Suprapubic skin (tissue), 4 donors: ENCODE results near the gene SLC36A4. TPM values are rescaled to one million over a fixed set of nuclear protein-coding genes. Genes with fewer than 3 reads are reported as not detected.

Source experiments
- DNase-seq, 2 donors: peaks; one replicate each; pipeline ENCODE4 v3.0.0-alpha.2; 2019; ENCODE audit warnings: low spot score in 2 of 2
- H3K27ac ChIP-seq: fragments of 200-600 bp; sonication (generic); one replicate; pipeline ENCODE4 v1.5.1; 2019
- H3K27me3 ChIP-seq: fragments of 200-600 bp; sonication (generic); one replicate; pipeline ENCODE4 v1.5.1; 2019
- H3K36me3 ChIP-seq: fragments of 200-600 bp; sonication (generic); one replicate; pipeline ENCODE4 v1.5.1; 2019
- H3K4me1 ChIP-seq: fragments of 200-600 bp; sonication (generic); one replicate; pipeline ENCODE4 v1.5.1; 2019
- H3K4me3 ChIP-seq: fragments of 200-600 bp; sonication (generic); one replicate; pipeline ENCODE4 v1.5.1; 2019; ENCODE audit warnings: mild to moderate bottlenecking
- H3K9me3 ChIP-seq: fragments of 200-600 bp; sonication (generic); one replicate; pipeline ENCODE4 v1.5.1; 2019
- CTCF ChIP-seq, 2 donors: fragments of 200-600 bp in 1 of 2; fragments of 450-650 bp in 1 of 2; sonication (generic) in 1 of 2; IDR thresholded peaks; one replicate each; pipeline ENCODE4 v1.5.1; 2016 to 2019; ENCODE audit warnings: antibody characterized with exemption in 2 of 2, mild to moderate bottlenecking in 1 of 2, moderate library complexity in 1 of 2
- EP300 ChIP-seq: sonication (generic); formaldehyde crosslinking; IDR thresholded peaks from one replicate; pipeline ENCODE4 v1.6.1; 2017; ENCODE audit warnings: antibody characterized with exemption
- POLR2A ChIP-seq, 2 donors: fragments of 450-650 bp; IDR thresholded peaks; one replicate each; pipeline ENCODE4 v1.6.1; 2017; ENCODE audit warnings: antibody characterized with exemption in 2 of 2, mild to moderate bottlenecking in 2 of 2, moderate library complexity in 2 of 2
- POLR2AphosphoS5 ChIP-seq, 3 donors: sonication (generic); formaldehyde crosslinking; IDR thresholded peaks; one replicate each; pipeline ENCODE4 v1.6.1; 2017; ENCODE audit warnings: antibody characterized with exemption in 3 of 3
- WGBS: methylation state at CpG from one replicate; pipeline ENCODE4 v1.1.5; 2018; 5-methylcytosine and 5-hydroxymethylcytosine counted together
- total RNA-seq, 4 donors: library from RNA; depleted of rRNA; stranded (reverse); fragments of >200 nt; gene quantifications; one replicate each; pipeline ENCODE4 v1.1.0, GENCODE V29; 2016

SLC36A4 gene
- total RNA-seq, 4 donors from 2014 or later: 7.2 to 16.3 (median 8.9) TPM

GRCh38 chr11:93169950-93170561 is 27.7 kb downstream of the SLC36A4 start:
- WGBS: 57% methylated on average over 2 of the region's 2 CpGs
- TF ChIP-seq EP300 (no peak), CTCF (IDR thresholded peaks at IDR 0.05) (no peak), POLR2AphosphoS5 (IDR thresholded peaks at IDR 0.05) (no peak), POLR2A (IDR thresholded peaks at IDR 0.05) (no peak)
- Histone ChIP-seq H3K27me3 (no peaks in the 10 kb centered on the region), H3K36me3 (peaks cover 3% of the 10 kb centered on the region), H3K4me1 (no peaks in the 10 kb centered on the region), H3K4me3 (no peak overlapping the region), H3K27ac (no peak overlapping the region), H3K9me3 (no peaks in the 10 kb centered on the region)
- no peak for DNase-seq

DNA sequence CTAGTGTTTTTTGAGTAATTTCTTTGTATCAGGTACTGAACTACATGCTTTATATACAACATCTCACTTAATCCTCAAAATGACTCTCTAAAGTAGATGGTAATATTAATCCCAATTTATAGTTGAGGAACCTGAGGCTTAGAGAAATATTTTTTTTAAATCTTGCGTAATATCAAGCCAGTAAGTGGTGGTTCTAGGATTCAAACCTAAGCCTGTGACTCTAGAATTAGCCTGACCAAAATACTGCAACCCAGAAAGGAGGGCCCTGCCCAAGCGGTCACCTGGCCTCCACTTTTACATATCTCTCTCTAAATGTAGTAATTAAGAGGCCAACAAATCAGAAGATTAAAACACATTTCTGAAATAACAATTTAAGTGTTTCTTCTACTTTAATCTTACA is 28.6 kb downstream of the SLC36A4 start:
- TF ChIP-seq EP300: no peak
- no peak for TF ChIP-seq POLR2AphosphoS5 (IDR thresholded peaks at IDR 0.05)
- no peak for TF ChIP-seq CTCF (IDR thresholded peaks at IDR 0.05)
- TF ChIP-seq POLR2A (IDR thresholded peaks at IDR 0.05): no peak
- peaks cover 13% of the 10 kb centered on the region for H3K36me3 ChIP-seq
- H3K27ac ChIP-seq: no peak overlapping the region
- no peaks in the 10 kb centered on the region for H3K27me3 ChIP-seq
- H3K9me3 ChIP-seq: no peaks in the 10 kb centered on the region
- WGBS: 100% methylated on average over 2 of the region's 2 CpGs
- no peak overlapping the region for H3K4me3 ChIP-seq
- no peak for DNase-seq
- H3K4me1 ChIP-seq: no peaks in the 10 kb centered on the region

GRCh38 chr11:93166862-93167261 is 30.9 kb downstream of the SLC36A4 start:
- H3K27me3 ChIP-seq: no peaks in the 10 kb centered on the region
- peaks cover 29% of the 10 kb centered on the region for H3K36me3 ChIP-seq
- H3K4me1 ChIP-seq: no peaks in the 10 kb centered on the region
- no peak overlapping the region for H3K4me3 ChIP-seq
- DNase-seq: no peak
- no peak overlapping the region for H3K27ac ChIP-seq
- TF ChIP-seq EP300 (no peak), POLR2AphosphoS5 (IDR thresholded peaks at IDR 0.05) (no peak), CTCF (IDR thresholded peaks at IDR 0.05) (no peak), POLR2A (IDR thresholded peaks at IDR 0.05) (no peak)
- 77% methylated on average over 2 of the region's 2 CpGs for WGBS
- no peaks in the 10 kb centered on the region for H3K9me3 ChIP-seq

- H3K36me3 ChIP-seq: peaks cover 29% of the 10 kb centered on the region
- no peaks in the 10 kb centered on the region for H3K9me3 ChIP-seq
- no peak for TF ChIP-seq POLR2AphosphoS5 (IDR thresholded peaks at IDR 0.05)
These were observed 31.6 kb downstream of the SLC36A4 start for GRCh38 chr11:93166194-93166593.

GRCh38 chr11:93160808-93161207 is 37.0 kb downstream of the SLC36A4 start:
- H3K36me3 ChIP-seq: peaks cover 46% of the 10 kb centered on the region
- WGBS: 97% methylated on average over 1 of the region's 1 CpG

More at GRCh38 chr11:93166194-93166593, 31.6 kb downstream of the SLC36A4 start:
- Histone ChIP-seq H3K27ac (no peak overlapping the region), H3K4me3 (no peak overlapping the region), H3K27me3 (no peaks in the 10 kb centered on the region), H3K4me1 (no peaks in the 10 kb centered on the region)
- DNase-seq: no peak

More at GRCh38 chr11:93160808-93161207, 37.0 kb downstream of the SLC36A4 start:
- H3K4me3 ChIP-seq: no peak overlapping the region
- no peaks in the 10 kb centered on the region for H3K9me3 ChIP-seq
- no peaks in the 10 kb centered on the region for H3K4me1 ChIP-seq
- no peak overlapping the region for H3K27ac ChIP-seq
- no peak for DNase-seq
- no peaks in the 10 kb centered on the region for H3K27me3 ChIP-seq
- no peak for TF ChIP-seq EP300
- TF ChIP-seq CTCF (IDR thresholded peaks at IDR 0.05): no peak
- no peak for TF ChIP-seq POLR2A (IDR thresholded peaks at IDR 0.05)
- TF ChIP-seq POLR2AphosphoS5 (IDR thresholded peaks at IDR 0.05): no peak
